Measurements from ENCODE around the gene MAD1L1.

DNA sequence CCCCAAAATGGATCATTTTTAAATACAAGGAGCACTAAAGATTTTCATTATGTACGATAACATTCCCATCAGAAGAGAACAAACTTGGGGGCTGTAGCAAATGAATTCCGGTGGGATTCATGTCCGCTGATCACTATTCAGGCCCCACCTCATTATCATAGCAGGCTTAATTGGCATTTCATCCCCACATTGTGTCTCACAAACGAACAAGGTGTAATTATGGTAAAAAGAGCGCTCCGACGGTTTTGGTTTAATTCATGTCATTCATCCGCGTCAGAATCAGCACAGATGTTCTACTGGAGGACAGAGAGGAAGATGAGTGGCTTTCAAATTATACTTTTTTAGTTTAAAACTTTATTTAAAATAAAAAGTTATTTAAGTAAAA is 124.7 kb downstream of the MAD1L1 start:
- TF ChIP-seq CTCF (IDR thresholded peaks at IDR 0.05) = no peak
- TF ChIP-seq POLR2A (IDR thresholded peaks at IDR 0.05) = no peak
